Heart right ventricle (tissue), 16 donors: ENCODE results near the gene YPEL3. TPM values are rescaled to one million over a fixed set of nuclear protein-coding genes. Genes with fewer than 3 reads are reported as not detected.
A peak's percentile ranks its signal among the peaks of the same experiment; 100 is the strongest.

ENCODE experiments used
- ATAC-seq, 8 donors: fragments of 200-7000 bp; cut with Tn5 transposase; one replicate each; pipeline ENCODE4 v1.9.1; 2020; ENCODE audit warnings: mild to moderate bottlenecking in 8 of 8, moderate library complexity in 8 of 8, moderate number of reproducible peaks in 1 of 8
- DNase-seq, 2 donors: peaks; one replicate each; pipeline ENCODE4 v3.0.0-alpha.2; 2020
- H3K27ac ChIP-seq, 10 donors: fragments of 200-600 bp; sonication (generic) in 2 of 10; one replicate each; pipeline versions ENCODE4 v1.5.0 to v1.8.0; 2020 to 2022; ENCODE audit warnings: mild to moderate bottlenecking in 3 of 10
- H3K27me3 ChIP-seq, 7 donors: fragments of 200-600 bp; one replicate each; pipeline ENCODE4 v1.8.0; 2021 to 2022; ENCODE audit warnings: mild to moderate bottlenecking in 2 of 7
- H3K36me3 ChIP-seq, 9 donors: fragments of 200-600 bp; sonication (generic) in 1 of 9; one replicate each; pipeline versions ENCODE4 v1.5.0 to v1.8.0; 2020 to 2022; ENCODE audit warnings: mild to moderate bottlenecking in 2 of 9
- H3K4me1 ChIP-seq, 9 donors: fragments of 200-600 bp; sonication (generic) in 1 of 9; one replicate each; pipeline versions ENCODE4 v1.5.0 to v1.8.0; 2020 to 2022; ENCODE audit warnings: mild to moderate bottlenecking in 4 of 9
- H3K4me3 ChIP-seq, 10 donors: fragments of 200-600 bp; sonication (generic) in 2 of 10; one replicate each; pipeline versions ENCODE4 v1.5.0 to v1.8.0; 2020 to 2022; ENCODE audit warnings: mild to moderate bottlenecking in 7 of 10, moderate library complexity in 2 of 10
- H3K9me3 ChIP-seq, 11 donors: fragments of 200-600 bp in 10 of 11; sonication (generic) in 2 of 11; one replicate each; pipeline versions ENCODE4 v1.5.0 to v1.8.0; 2013 to 2022; ENCODE audit warnings: mild to moderate bottlenecking in 2 of 11, control low read depth in 1 of 11, moderate library complexity in 1 of 11
- WGBS, 2 donors: extraction: QIAGEN DNeasy Blood & Tissue Kit; methylation state at CpG; one replicate each; pipeline ENCODE4 v1.1.7; 2013; ENCODE audit warnings: inconsistent platforms in 1 of 2; 5-methylcytosine and 5-hydroxymethylcytosine counted together
- intact Hi-C, 10 donors: fragments of 100-400 bp; cut with DNase I; formaldehyde crosslinking; loops; one replicate each; pipeline versions ENCODE4 v1.11.1 to v1.14.2; 2022
- polyA plus RNA-seq, 2 donors: library from polyadenylated mRNA; stranded (reverse); fragments of 200-250 nt; gene quantifications; one replicate each; pipeline ENCODE4 v1.2.3, GENCODE V29; 2013
- total RNA-seq, 10 donors: library from RNA; stranded (reverse); fragmentation: NEBNext Ultra II Directional in 3 of 10; extraction: Animal tissue kit (Norgen Biotek cat#: 25700) in 3 of 10; gene quantifications; one replicate each; pipeline versions ENCODE4 v1.2.1 to v1.2.4, GENCODE V29; 2021 to 2023
- TF ChIP-seq, protein P1 (sequence below), 9 donors: fragments of 200-600 bp; sonication (generic) in 2 of 9; IDR thresholded peaks; one replicate each; pipeline versions ENCODE4 v1.5.0 to v1.8.0; 2021 to 2022; ENCODE audit warnings: antibody characterized with exemption in 9 of 9, mild to moderate bottlenecking in 5 of 9, moderate library complexity in 1 of 9
- donor health status: Arrhythmogenic right ventricular cardiomyopathy.
- donor health status: ischemic (EF 13 %, LVEDD 7.1; RV severe dilation, severe dysfunction).
- donor health status: healthy with polysubstance abuse.
- donor health status: DM: no; HTN: yes; CAD: no.
- donor health status: DM: no; HTN: no; CAD: no.
- donor health status: ischemic (EF 25% LVEDD 6.9; RV normal size, moderate dysfunction).
- donor health status: ischemic (EF 25% LVEDD 5.7; RV mildly dilated, moderate dysfunction).
- donor health status: healthy.
- donor health status: DM: yes; HTN: yes; CAD: no.
- donor health status: Ischemic cardiomyopathy.
- donor health status: ischemic (EF 35%, LVEDD 5.7; RV mildly dilated, moderate dysfunction).
- donor health status: nonischemic (EF 11% LVEDD 7.7; RV severe dilation, severe dysfunction).
- donor health status: DM: yes; HTN: yes; CAD: no.
- donor health status: PGD.
- donor health status: ischemic (EF 29% LVEDD 5.4; RV normal size, mild dysfunction).
- donor health status: nonischemic (EF 23%, LVEDD 6.1; RV moderate dilation, normal function).

Gene YPEL3
- total and polyA plus RNA-seq, 12 donors: 31.5 to 203 (median 46.6) TPM

- Histone ChIP-seq H3K4me1 (peaks cover 0 to 33% (median 3%) of the 10 kb centered on the region in 9 donors), H3K4me3 (no peak overlapping the region), H3K9me3 (no peaks in the 10 kb centered on the region), H3K36me3 (peaks cover 0 to 71% (median 35%) of the 10 kb centered on the region in 9 donors), H3K27me3 (no peaks in the 10 kb centered on the region), H3K27ac (peak overlapping the region in 2 of 10 donors; percentile 16 to 47)
- intact Hi-C loops: no loop called here
- TF ChIP-seq, protein P1, sequence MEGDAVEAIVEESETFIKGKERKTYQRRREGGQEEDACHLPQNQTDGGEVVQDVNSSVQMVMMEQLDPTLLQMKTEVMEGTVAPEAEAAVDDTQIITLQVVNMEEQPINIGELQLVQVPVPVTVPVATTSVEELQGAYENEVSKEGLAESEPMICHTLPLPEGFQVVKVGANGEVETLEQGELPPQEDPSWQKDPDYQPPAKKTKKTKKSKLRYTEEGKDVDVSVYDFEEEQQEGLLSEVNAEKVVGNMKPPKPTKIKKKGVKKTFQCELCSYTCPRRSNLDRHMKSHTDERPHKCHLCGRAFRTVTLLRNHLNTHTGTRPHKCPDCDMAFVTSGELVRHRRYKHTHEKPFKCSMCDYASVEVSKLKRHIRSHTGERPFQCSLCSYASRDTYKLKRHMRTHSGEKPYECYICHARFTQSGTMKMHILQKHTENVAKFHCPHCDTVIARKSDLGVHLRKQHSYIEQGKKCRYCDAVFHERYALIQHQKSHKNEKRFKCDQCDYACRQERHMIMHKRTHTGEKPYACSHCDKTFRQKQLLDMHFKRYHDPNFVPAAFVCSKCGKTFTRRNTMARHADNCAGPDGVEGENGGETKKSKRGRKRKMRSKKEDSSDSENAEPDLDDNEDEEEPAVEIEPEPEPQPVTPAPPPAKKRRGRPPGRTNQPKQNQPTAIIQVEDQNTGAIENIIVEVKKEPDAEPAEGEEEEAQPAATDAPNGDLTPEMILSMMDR (IDR thresholded peaks at IDR 0.05): no peak
- WGBS, 2 donors: 84 to 87% methylated on average over 18 of the region's 18 CpGs
- DNase-seq: no peak
- peak in 1 of 8 donors; percentile 1 for ATAC-seq
Observed at GRCh38 chr16:30084096-30084815, 11.8 kb downstream of the YPEL3 start.

DNA sequence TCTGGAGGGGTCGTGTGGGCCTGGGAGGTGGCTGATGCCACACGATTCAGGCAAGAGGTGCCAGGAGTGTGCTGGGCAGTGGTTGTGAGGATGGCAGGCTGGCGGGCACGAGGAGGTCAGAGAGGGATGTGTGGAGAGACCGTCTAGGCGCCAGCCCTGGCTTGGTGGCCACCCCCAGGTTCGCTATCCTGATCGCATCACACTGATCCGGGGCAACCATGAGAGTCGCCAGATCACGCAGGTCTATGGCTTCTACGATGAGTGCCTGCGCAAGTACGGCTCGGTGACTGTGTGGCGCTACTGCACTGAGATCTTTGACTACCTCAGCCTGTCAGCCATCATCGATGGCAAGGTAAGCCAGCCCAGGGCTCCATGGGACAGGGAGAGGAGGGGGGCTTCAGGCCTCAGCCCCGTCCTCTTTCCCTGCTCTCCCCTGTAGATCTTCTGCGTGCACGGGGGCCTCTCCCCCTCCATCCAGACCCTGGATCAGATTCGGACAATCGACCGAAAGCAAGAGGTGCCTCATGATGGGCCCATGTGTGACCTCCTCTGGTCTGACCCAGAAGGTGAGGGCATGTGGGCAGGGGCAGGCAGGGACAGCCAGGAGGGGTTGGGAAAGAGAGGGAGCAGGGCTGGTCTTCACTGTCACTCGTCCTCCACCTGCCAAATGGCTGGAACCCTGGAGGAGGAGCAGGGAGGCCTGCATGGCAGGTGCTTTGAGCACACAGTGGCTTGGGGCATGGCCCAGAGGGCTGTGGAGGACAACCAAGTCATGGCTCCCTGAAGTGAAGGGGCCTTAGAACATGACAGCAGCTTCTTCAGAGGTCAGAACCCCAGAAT is 12.6 kb downstream of the YPEL3 start:
- intact Hi-C loops: no loop called here
- 93% methylated on average over 24 of the region's 24 CpGs for WGBS, 2 donors
- TF ChIP-seq, protein P1 (IDR thresholded peaks at IDR 0.05): no peak
- DNase-seq (no peak), ATAC-seq (no peak)
- Histone ChIP-seq H3K27ac (no peak overlapping the region), H3K27me3 (no peaks in the 10 kb centered on the region), H3K4me3 (no peak overlapping the region), H3K9me3 (no peaks in the 10 kb centered on the region), H3K36me3 (peaks cover 0 to 79% (median 38%) of the 10 kb centered on the region in 9 donors), H3K4me1 (peaks cover under 1 to 39% (median 8%) of the 10 kb centered on the region in 9 donors)

GRCh38 chr16:30082545-30083090 is 13.4 kb downstream of the YPEL3 start:
- H3K9me3 ChIP-seq: no peaks in the 10 kb centered on the region
- no peak for ATAC-seq
- no peak for DNase-seq
- H3K4me3 ChIP-seq: no peak overlapping the region
- no peak overlapping the region for H3K27ac ChIP-seq
- H3K36me3 ChIP-seq: peaks cover 0 to 88% (median 38%) of the 10 kb centered on the region in 9 donors
- intact Hi-C loops: no loop called here
- H3K4me1 ChIP-seq: peaks cover 7 to 46% (median 16%) of the 10 kb centered on the region in 9 donors
- H3K27me3 ChIP-seq: no peaks in the 10 kb centered on the region
- TF ChIP-seq, protein P1 (IDR thresholded peaks at IDR 0.05): no peak
- 88 to 90% methylated on average over 20 of the region's 20 CpGs for WGBS, 2 donors

DNA sequence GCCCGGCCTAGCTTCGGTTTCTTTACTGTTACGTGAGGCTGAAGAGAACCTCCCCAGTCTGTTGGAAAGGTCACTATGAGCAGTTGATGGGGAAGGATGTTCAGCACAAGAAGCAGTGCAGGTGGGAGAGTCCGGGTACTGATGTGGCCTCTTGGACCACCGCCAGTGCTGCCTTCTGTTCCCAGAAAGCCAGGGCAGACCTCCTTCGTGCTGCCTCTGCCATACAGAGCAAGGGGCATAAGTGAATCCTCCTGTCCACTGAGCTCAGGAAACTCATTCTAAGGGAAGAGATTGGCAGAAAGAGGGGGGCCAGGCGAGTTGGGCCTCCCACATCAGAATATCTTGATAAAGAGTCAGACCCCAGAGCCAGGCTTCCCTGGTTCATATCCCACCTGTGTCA is 16.5 kb downstream of the YPEL3 start:
- TF ChIP-seq, protein P1 (IDR thresholded peaks at IDR 0.05): no peak
- peaks cover 13 to 49% (median 37%) of the 10 kb centered on the region in 9 donors for H3K4me1 ChIP-seq
- DNase-seq (no peak), ATAC-seq (no peak)
- H3K27me3 ChIP-seq: no peaks in the 10 kb centered on the region
- no peak overlapping the region for H3K4me3 ChIP-seq
- H3K27ac ChIP-seq: peak overlapping the region in 2 of 10 donors; percentile 21 to 59
- no peaks in the 10 kb centered on the region for H3K9me3 ChIP-seq
- intact Hi-C loops: loop anchor here in 2 of 10 donors (10.0 kb wide), 2 partner anchors 325 to 575 kb away; partner anchors contain the start of genes FBRS (in 1 of the 2), PRR14 (in 1 of the 2) and ZNF771 (in 1 of the 2)
- WGBS, 2 donors: 80 to 88% methylated on average over 7 of the region's 7 CpGs
- H3K36me3 ChIP-seq: peaks cover 0 to 75% (median 36%) of the 10 kb centered on the region in 9 donors
